ENCODE results near the gene CUX1.

The CUX1 gene

DNA sequence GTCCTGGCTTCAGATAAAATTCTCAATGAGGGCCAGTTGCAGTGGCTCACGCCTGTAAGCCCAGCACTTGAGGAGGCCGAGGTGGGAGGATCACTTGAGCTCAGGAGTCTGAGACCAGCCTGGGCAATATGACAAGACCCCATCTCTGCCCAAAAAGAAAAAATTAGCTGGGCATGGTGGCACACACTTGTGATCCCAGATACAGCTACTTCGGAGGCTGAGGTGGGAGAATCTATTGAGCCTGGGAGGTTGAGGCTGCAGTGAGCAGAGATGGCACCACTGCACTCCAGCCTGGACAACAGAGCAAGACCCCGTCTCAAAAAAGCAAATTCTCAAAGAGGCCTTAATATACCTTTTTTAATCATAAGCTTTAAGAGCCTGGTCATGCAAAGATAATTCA is 142.9 kb downstream of the CUX1 start:
- TF ChIP-seq RAD21 (IDR thresholded peaks at IDR 0.05; ENCODE audit: low read depth) (no peak), ZBTB7A (IDR thresholded peaks at IDR 0.05; ENCODE audit: low read depth) (no peak), EGR1 (IDR thresholded peaks at IDR 0.05) (no peak), TAF1 (IDR thresholded peaks at IDR 0.05; ENCODE audit: low read depth) (no peak), TEAD4 (IDR thresholded peaks at IDR 0.05) (no peak), YY1 (IDR thresholded peaks at IDR 0.05; ENCODE audit: low read depth) (no peak), CREB1 (IDR thresholded peaks at IDR 0.05; ENCODE audit: low read depth) (no peak), EP300 (IDR thresholded peaks at IDR 0.05; ENCODE audit: borderline replicate concordance) (no peak)
- TF ChIP-seq, protein P1, sequence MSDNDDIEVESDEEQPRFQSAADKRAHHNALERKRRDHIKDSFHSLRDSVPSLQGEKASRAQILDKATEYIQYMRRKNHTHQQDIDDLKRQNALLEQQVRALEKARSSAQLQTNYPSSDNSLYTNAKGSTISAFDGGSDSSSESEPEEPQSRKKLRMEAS (IDR thresholded peaks at IDR 0.05): no peak

DNA sequence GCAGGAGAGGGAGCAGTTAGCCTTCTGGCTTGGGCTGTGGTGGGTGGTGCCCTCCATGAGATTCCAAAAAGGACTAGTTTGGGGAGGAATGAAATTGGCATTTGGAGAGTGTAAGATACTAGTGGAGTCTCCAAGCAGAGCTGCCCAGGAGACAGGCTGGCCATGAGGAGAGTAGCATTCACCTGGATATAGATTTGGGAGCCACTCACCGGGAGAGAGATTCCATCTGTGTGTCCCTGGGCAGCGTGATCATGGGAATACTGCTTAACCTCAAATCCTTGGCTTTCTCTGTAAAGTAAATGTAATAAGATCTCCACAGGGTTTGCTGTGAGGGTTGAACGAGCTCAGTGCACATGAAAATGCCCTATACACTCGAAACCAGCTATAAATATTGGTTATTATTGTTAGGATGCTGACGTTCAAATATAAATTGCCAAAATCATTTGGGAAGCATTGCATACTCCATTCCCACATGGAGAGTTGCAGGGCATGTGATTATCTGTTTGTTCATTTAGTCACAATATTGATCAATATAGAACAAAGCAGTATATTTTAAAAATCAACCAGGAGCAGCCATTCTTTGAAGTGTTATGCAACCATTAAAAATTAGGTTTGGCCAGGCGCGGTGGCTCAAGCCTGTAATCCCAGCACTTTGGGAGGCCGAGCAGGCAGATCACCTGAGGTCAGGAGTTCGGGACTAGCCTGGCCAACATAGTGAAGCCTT is 143.7 kb downstream of the CUX1 start:
- TF ChIP-seq EP300 (IDR thresholded peaks at IDR 0.05; ENCODE audit: borderline replicate concordance): no peak
- TF ChIP-seq TAF1 (IDR thresholded peaks at IDR 0.05; ENCODE audit: low read depth): no peak
- TF ChIP-seq TEAD4 (IDR thresholded peaks at IDR 0.05): no peak
- TF ChIP-seq EGR1 (IDR thresholded peaks at IDR 0.05): no peak
- no peak for TF ChIP-seq ZBTB7A (IDR thresholded peaks at IDR 0.05; ENCODE audit: low read depth)
- TF ChIP-seq CREB1 (IDR thresholded peaks at IDR 0.05; ENCODE audit: low read depth): no peak
- TF ChIP-seq CEBPB (IDR thresholded peaks at IDR 0.05): no peak
- TF ChIP-seq FOXM1 (IDR thresholded peaks at IDR 0.05; ENCODE audit: borderline replicate concordance, low read depth): no peak
- TF ChIP-seq, protein P2, sequence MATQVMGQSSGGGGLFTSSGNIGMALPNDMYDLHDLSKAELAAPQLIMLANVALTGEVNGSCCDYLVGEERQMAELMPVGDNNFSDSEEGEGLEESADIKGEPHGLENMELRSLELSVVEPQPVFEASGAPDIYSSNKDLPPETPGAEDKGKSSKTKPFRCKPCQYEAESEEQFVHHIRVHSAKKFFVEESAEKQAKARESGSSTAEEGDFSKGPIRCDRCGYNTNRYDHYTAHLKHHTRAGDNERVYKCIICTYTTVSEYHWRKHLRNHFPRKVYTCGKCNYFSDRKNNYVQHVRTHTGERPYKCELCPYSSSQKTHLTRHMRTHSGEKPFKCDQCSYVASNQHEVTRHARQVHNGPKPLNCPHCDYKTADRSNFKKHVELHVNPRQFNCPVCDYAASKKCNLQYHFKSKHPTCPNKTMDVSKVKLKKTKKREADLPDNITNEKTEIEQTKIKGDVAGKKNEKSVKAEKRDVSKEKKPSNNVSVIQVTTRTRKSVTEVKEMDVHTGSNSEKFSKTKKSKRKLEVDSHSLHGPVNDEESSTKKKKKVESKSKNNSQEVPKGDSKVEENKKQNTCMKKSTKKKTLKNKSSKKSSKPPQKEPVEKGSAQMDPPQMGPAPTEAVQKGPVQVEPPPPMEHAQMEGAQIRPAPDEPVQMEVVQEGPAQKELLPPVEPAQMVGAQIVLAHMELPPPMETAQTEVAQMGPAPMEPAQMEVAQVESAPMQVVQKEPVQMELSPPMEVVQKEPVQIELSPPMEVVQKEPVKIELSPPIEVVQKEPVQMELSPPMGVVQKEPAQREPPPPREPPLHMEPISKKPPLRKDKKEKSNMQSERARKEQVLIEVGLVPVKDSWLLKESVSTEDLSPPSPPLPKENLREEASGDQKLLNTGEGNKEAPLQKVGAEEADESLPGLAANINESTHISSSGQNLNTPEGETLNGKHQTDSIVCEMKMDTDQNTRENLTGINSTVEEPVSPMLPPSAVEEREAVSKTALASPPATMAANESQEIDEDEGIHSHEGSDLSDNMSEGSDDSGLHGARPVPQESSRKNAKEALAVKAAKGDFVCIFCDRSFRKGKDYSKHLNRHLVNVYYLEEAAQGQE (IDR thresholded peaks at IDR 0.05; ENCODE audit: low read depth): no peak
- TF ChIP-seq, protein P3, sequence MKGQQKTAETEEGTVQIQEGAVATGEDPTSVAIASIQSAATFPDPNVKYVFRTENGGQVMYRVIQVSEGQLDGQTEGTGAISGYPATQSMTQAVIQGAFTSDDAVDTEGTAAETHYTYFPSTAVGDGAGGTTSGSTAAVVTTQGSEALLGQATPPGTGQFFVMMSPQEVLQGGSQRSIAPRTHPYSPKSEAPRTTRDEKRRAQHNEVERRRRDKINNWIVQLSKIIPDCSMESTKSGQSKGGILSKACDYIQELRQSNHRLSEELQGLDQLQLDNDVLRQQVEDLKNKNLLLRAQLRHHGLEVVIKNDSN (IDR thresholded peaks at IDR 0.05): no peak
- TF ChIP-seq RAD21 (IDR thresholded peaks at IDR 0.05; ENCODE audit: low read depth): no peak
- TF ChIP-seq TCF12 (IDR thresholded peaks at IDR 0.05; ENCODE audit: low read depth): no peak
- TF ChIP-seq NFIC (IDR thresholded peaks at IDR 0.05): no peak
- TF ChIP-seq, protein P1 (IDR thresholded peaks at IDR 0.05): no peak
- TF ChIP-seq YY1 (IDR thresholded peaks at IDR 0.05; ENCODE audit: low read depth): no peak

DNA sequence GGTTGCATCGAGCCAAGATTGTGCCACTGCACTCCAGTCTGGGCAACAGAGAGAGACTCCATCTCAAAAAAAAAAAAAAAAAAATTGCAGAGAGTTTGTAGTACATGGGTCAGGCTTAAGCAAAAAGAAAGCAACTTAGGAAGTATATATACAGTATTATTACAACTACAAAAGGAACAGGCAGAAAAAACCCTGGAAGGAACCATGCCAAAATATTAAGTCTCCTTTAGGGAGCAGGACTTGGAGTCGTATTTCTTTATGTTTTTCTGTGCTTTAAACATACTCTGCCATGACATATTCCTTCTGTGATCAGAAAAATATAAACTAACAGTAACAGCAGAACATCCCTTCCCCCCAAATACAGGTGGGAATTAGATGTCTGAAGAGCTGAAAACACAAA is 144.4 kb downstream of the CUX1 start:
- TF ChIP-seq CREB1 (IDR thresholded peaks at IDR 0.05; ENCODE audit: low read depth) (no peak), ZBTB7A (IDR thresholded peaks at IDR 0.05; ENCODE audit: low read depth) (no peak), YY1 (IDR thresholded peaks at IDR 0.05; ENCODE audit: low read depth) (no peak), TCF12 (IDR thresholded peaks at IDR 0.05; ENCODE audit: low read depth) (no peak), EGR1 (IDR thresholded peaks at IDR 0.05) (no peak), TAF1 (IDR thresholded peaks at IDR 0.05; ENCODE audit: low read depth) (no peak), NFIC (IDR thresholded peaks at IDR 0.05) (no peak), TEAD4 (IDR thresholded peaks at IDR 0.05) (no peak), CEBPB (IDR thresholded peaks at IDR 0.05) (no peak), RAD21 (IDR thresholded peaks at IDR 0.05; ENCODE audit: low read depth) (no peak), FOXM1 (IDR thresholded peaks at IDR 0.05; ENCODE audit: borderline replicate concordance, low read depth) (no peak), EP300 (IDR thresholded peaks at IDR 0.05; ENCODE audit: borderline replicate concordance) (no peak)
- TF ChIP-seq, protein P2 (IDR thresholded peaks at IDR 0.05; ENCODE audit: low read depth): no peak
- TF ChIP-seq, protein P3 (IDR thresholded peaks at IDR 0.05): no peak
- TF ChIP-seq, protein P1 (IDR thresholded peaks at IDR 0.05): no peak

DNA sequence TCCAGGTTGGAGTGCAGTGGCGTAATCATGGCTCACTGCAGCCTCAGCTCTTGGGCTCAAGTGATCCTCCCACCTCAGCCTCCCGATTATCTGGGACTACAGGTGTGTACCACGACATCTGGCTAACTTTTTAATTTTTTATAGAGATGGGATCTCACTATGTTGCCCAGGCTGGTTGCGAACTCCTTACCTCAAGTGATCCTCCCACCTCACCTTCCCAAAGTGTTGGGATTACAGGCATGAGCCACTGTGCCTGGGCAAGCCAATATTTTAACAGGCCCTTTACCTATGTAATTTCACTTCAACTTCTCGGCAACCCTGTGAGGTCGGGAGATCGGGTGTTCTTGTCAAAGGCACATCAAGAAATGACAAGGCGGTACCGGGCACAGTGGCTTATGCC is 146.3 kb downstream of the CUX1 start:
- TF ChIP-seq RAD21 (IDR thresholded peaks at IDR 0.05; ENCODE audit: low read depth) (no peak), TAF1 (IDR thresholded peaks at IDR 0.05; ENCODE audit: low read depth) (no peak), YY1 (IDR thresholded peaks at IDR 0.05; ENCODE audit: low read depth) (no peak), FOXM1 (IDR thresholded peaks at IDR 0.05; ENCODE audit: borderline replicate concordance, low read depth) (no peak)

DNA sequence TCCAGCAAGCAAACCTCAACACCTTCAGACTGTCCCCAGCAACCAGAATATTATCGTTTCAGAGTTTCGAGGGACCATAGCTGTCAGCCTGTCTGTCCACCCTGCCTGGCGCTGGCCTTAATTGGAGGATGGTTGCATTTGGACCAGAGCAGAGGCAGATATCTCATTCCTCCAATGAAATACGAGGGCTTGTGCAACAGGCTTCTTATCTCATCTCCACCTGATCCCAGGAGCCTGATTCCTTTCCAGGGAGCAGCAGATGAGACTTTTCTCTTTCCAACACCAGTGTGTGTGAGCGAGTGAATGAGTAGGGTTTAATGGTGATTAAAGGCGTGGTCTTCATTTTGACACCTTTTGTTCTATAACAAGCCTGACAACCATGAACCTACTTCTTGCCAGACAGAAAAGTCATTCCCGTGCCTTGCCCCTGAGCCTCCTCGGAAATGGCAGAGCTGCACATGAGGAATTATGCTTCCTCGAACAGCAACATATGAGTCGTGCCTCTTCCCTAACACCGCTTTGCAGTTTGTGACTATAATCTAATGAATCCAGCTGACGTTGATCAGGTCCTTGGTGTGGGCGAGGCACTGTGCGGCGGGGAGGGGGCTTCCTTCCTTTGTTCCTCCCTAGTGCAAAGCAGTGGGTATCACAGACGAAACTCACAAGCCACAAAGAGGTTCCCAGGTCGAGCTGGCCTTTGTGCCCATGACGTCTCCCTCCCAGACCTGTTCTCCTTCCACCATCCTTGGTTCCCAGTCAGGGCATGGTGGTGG is 147.4 kb downstream of the CUX1 start:
- TF ChIP-seq TEAD4 (IDR thresholded peaks at IDR 0.05): no peak
- no peak for TF ChIP-seq YY1 (IDR thresholded peaks at IDR 0.05; ENCODE audit: low read depth)
- no peak for TF ChIP-seq NFIC (IDR thresholded peaks at IDR 0.05)
- TF ChIP-seq CEBPB (IDR thresholded peaks at IDR 0.05): no peak
- TF ChIP-seq, protein P1 (IDR thresholded peaks at IDR 0.05): no peak
- no peak for TF ChIP-seq FOXM1 (IDR thresholded peaks at IDR 0.05; ENCODE audit: borderline replicate concordance, low read depth)
